Measurements from ENCODE around the gene LRRN4.

DNA sequence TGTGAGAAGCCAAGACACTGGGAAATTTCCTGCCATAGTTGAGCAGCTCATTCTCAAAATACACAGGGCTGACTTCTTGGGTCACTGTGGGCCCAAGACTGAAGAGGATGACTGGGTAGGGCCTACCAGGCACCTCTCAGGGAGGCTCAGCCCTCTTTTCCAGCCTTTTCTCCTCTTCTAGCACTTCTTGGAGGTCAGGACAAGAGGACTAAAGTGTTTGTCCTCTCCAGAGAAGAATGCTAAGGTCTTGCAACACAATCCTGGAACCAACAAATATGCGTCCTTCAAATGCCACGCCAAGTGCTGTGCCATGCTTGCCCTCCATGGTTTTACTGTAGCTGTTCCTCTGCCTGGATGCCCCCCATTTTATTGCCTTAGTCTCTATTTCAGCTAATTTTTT is 3.3 kb upstream of the LRRN4 start:
- TF ChIP-seq, protein P1, sequence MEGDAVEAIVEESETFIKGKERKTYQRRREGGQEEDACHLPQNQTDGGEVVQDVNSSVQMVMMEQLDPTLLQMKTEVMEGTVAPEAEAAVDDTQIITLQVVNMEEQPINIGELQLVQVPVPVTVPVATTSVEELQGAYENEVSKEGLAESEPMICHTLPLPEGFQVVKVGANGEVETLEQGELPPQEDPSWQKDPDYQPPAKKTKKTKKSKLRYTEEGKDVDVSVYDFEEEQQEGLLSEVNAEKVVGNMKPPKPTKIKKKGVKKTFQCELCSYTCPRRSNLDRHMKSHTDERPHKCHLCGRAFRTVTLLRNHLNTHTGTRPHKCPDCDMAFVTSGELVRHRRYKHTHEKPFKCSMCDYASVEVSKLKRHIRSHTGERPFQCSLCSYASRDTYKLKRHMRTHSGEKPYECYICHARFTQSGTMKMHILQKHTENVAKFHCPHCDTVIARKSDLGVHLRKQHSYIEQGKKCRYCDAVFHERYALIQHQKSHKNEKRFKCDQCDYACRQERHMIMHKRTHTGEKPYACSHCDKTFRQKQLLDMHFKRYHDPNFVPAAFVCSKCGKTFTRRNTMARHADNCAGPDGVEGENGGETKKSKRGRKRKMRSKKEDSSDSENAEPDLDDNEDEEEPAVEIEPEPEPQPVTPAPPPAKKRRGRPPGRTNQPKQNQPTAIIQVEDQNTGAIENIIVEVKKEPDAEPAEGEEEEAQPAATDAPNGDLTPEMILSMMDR (IDR thresholded peaks at IDR 0.05), result no peak
- TF ChIP-seq POLR2A (IDR thresholded peaks at IDR 0.05), result no peak

All from lower leg skin (tissue), 3 donors.